Transverse colon (tissue), 4 donors: ENCODE results near the gene RALGPS1. TPM values are rescaled to one million over a fixed set of nuclear protein-coding genes. Genes with fewer than 3 reads are reported as not detected.
A peak's percentile ranks its signal among the peaks of the same experiment; 100 is the strongest.

ENCODE experiments used
- DNase-seq: peaks from one replicate; pipeline ENCODE4 v3.0.0-alpha.2; 2019
- H3K27ac ChIP-seq, 4 donors: fragments of 200-600 bp; sonication (generic); 2 replicates each; pipeline ENCODE4 v1.5.1; 2016 to 2018; ENCODE audit warnings: inconsistent platforms in 4 of 4
- H3K27me3 ChIP-seq: fragments of 200-600 bp; sonication (generic); 2 replicates; pipeline ENCODE4 v1.5.1; 2017; ENCODE audit warnings: inconsistent platforms
- H3K36me3 ChIP-seq, 4 donors: fragments of 200-600 bp; sonication (generic); 2 replicates each; pipeline ENCODE4 v1.5.1; 2017 to 2019; ENCODE audit warnings: inconsistent platforms in 4 of 4
- H3K4me1 ChIP-seq, 4 donors: fragments of 200-600 bp; sonication (generic); 2 replicates each; pipeline ENCODE4 v1.5.1; 2017 to 2020; ENCODE audit warnings: inconsistent platforms in 4 of 4
- H3K4me3 ChIP-seq, 4 donors: fragments of 200-600 bp; sonication (generic); 1 replicate in 1 of 4; 2 replicates in 3 of 4; pipeline versions ENCODE4 v1.5.1 to v1.6.1; 2017 to 2019; ENCODE audit warnings: inconsistent platforms in 4 of 4
- H3K9me3 ChIP-seq, 2 donors: fragments of 200-600 bp; sonication (generic); 2 replicates each; pipeline ENCODE4 v1.5.1; 2017 to 2019; ENCODE audit warnings: inconsistent platforms in 2 of 2
- CTCF ChIP-seq, 5 experiments: fragments of 200-600 bp in 3 of 5; fragments of 450-650 bp in 2 of 5; sonication (generic) in 3 of 5; IDR thresholded peaks; 1 replicate in 2 of 5; 2 replicates in 3 of 5; pipeline ENCODE4 v1.5.1; 2016 to 2017; ENCODE audit warnings: antibody characterized with exemption in 5 of 5, inconsistent platforms in 3 of 5, mild to moderate bottlenecking in 2 of 5, moderate library complexity in 1 of 5
- EP300 ChIP-seq: sonication (generic); formaldehyde crosslinking; IDR thresholded peaks from one replicate; pipeline ENCODE4 v1.6.1; 2017; ENCODE audit warnings: antibody characterized with exemption, low read depth
- POLR2A ChIP-seq: fragments of 450-650 bp; IDR thresholded peaks from one replicate; pipeline ENCODE4 v1.6.1; 2016; ENCODE audit warnings: antibody characterized with exemption, mild to moderate bottlenecking, moderate library complexity
- POLR2AphosphoS5 ChIP-seq, 3 donors: sonication (generic); formaldehyde crosslinking; IDR thresholded peaks; one replicate each; pipeline ENCODE4 v1.6.1; 2016; ENCODE audit warnings: antibody characterized with exemption in 3 of 3
- WGBS, 2 donors: methylation state at CpG; one replicate each; pipeline ENCODE4 v1.1.5; 2018; ENCODE audit warnings: low coverage in 1 of 2; 5-methylcytosine and 5-hydroxymethylcytosine counted together
- in situ Hi-C, 4 donors: fragments of 200-750 bp; cut with MboI; loops; one replicate each; pipeline versions ENCODE4 v1.15.0 to v1.15.1; 2017; ENCODE audit warnings: low sequenced_read_pairs in 3 of 4, low pct_ligation_motif_present in 1 of 4, low pct_unique_long_range_greater_than_20kb in 1 of 4
- intact Hi-C: fragments of 100-400 bp; cut with DNase I; formaldehyde crosslinking; loops from one replicate; pipeline ENCODE4 v1.15.1; 2023; ENCODE audit warnings: low total_unique reads
- total RNA-seq, 4 donors: library from RNA; depleted of rRNA; stranded (reverse); fragments of >200 nt; gene quantifications; one replicate each; pipeline ENCODE4 v1.1.0, GENCODE V29; 2016

The RALGPS1 gene
- total RNA-seq, 4 donors from 2014 or later, result 46.0 to 119 (median 87.6) TPM

GRCh38 chr9:127112056-127112455, 197.5 kb downstream of the RALGPS1 start:
- TF ChIP-seq POLR2A (no peak), CTCF (IDR thresholded peaks at IDR 0.05) (no peak), POLR2AphosphoS5 (IDR thresholded peaks at IDR 0.05) (no peak), EP300 (no peak)
- 38% methylated on average over 4 of the region's 7 CpGs; no CpG with 5 or more reads in 1 of the 2 donors for WGBS, 2 donors
- Histone ChIP-seq H3K9me3 (no peaks in the 10 kb centered on the region), H3K4me3 (no peak overlapping the region), H3K4me1 (peaks cover 0 to 27% (median 6%) of the 10 kb centered on the region in 4 donors), H3K27me3 (no peaks in the 10 kb centered on the region), H3K27ac (peak overlapping the region; percentile 20 to 66 (median 48)), H3K36me3 (no peaks in the 10 kb centered on the region)
- no peak for DNase-seq
- in situ Hi-C loops, result no loop called here
- intact Hi-C loops, result no loop called here

GRCh38 chr9:127112735-127113161, 198.2 kb downstream of the RALGPS1 start:
- no peak overlapping the region for H3K4me3 ChIP-seq
- H3K27me3 ChIP-seq, result no peaks in the 10 kb centered on the region
- peak overlapping the region; percentile 15 to 66 (median 48) for H3K27ac ChIP-seq
- intact Hi-C loops (no loop called here), in situ Hi-C loops (no loop called here)
- H3K9me3 ChIP-seq, result no peaks in the 10 kb centered on the region
- no peaks in the 10 kb centered on the region for H3K36me3 ChIP-seq
- H3K4me1 ChIP-seq, result peaks cover 0 to 27% (median 6%) of the 10 kb centered on the region in 4 donors
- WGBS, 2 donors, result 95% methylated on average over 3 of the region's 3 CpGs; no CpG with 5 or more reads in 1 of the 2 donors
- DNase-seq, result no peak
- TF ChIP-seq POLR2A, result no peak
- no peak for TF ChIP-seq POLR2AphosphoS5 (IDR thresholded peaks at IDR 0.05)
- TF ChIP-seq EP300, result no peak
- no peak for TF ChIP-seq CTCF (IDR thresholded peaks at IDR 0.05)

- no peaks in the 10 kb centered on the region for H3K27me3 ChIP-seq
- TF ChIP-seq POLR2AphosphoS5 (IDR thresholded peaks at IDR 0.05), result no peak
- no peak for TF ChIP-seq CTCF (IDR thresholded peaks at IDR 0.05)
- TF ChIP-seq EP300, result no peak
- TF ChIP-seq POLR2A, result no peak
- in situ Hi-C loops (no loop called here), intact Hi-C loops (no loop called here)
- peaks cover 0 to 29% (median 6%) of the 10 kb centered on the region in 4 donors for H3K4me1 ChIP-seq
- no peak overlapping the region for H3K4me3 ChIP-seq
- H3K9me3 ChIP-seq, result no peaks in the 10 kb centered on the region
- H3K27ac ChIP-seq, result peak overlapping the region; percentile 15 to 66 (median 48)
- no peak for DNase-seq
- H3K36me3 ChIP-seq, result no peaks in the 10 kb centered on the region
- 62 to 80% methylated on average over 2 to 10 of the region's 10 CpGs for WGBS, 2 donors
Measured at GRCh38 chr9:127113191-127113972, 198.8 kb downstream of the RALGPS1 start.

DNA sequence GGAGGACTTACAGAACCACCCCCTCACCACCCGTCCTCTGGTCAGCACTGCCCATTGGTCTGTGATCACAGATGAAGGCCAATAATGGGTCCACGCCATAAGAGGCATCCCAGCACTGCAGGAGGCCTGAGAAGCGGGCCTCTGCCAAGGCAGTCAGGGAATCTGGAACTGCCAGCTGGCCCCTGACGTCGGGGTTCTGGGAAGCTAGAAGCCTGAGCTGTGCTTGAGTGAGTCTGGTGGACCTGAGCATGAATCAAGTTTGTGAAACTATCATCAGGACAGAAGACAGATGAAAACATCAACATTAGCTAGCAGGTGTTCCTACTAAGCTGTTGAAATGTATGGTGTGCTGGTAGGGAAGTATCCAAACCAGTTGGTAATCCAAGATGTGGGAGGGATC, 200.0 kb downstream of the RALGPS1 start:
- in situ Hi-C loops, result no loop called here
- Histone ChIP-seq H3K27me3 (no peaks in the 10 kb centered on the region), H3K9me3 (no peaks in the 10 kb centered on the region), H3K4me1 (peaks cover 0 to 39% (median 6%) of the 10 kb centered on the region in 4 donors), H3K4me3 (no peak overlapping the region), H3K27ac (peak overlapping the region in 1 of 4 donors; percentile 7), H3K36me3 (no peaks in the 10 kb centered on the region)
- WGBS, 2 donors, result 86% methylated on average over 5 of the region's 5 CpGs; no CpG with 5 or more reads in 1 of the 2 donors
- TF ChIP-seq POLR2AphosphoS5 (IDR thresholded peaks at IDR 0.05) (no peak), CTCF (IDR thresholded peaks at IDR 0.05) (no peak), POLR2A (no peak), EP300 (no peak)
- DNase-seq, result no peak
- intact Hi-C loops, result no loop called here
